Chondrocyte (in vitro differentiated cells): ENCODE measurements around the gene DAZAP1. TPM values are rescaled to one million over a fixed set of nuclear protein-coding genes. Genes with fewer than 3 reads are reported as not detected.

Experiments used
- DNase-seq: peaks from one replicate; pipeline ENCODE4 v3.0.0; 2021; ENCODE audit warnings: mixed read lengths, low spot score
- H3K27ac Mint-ChIP-seq: one replicate; pipeline ENCODE4 v1.8.0; 2021; ENCODE audit warnings: mild to moderate bottlenecking, moderate library complexity, mixed read lengths; ENCODE audit not compliant: unreplicated experiment
- H3K27me3 Mint-ChIP-seq: 2 replicates; pipeline ENCODE4 v1.8.0; 2021; ENCODE audit warnings: low read depth, mixed read lengths
- H3K36me3 Mint-ChIP-seq: 2 replicates; pipeline ENCODE4 v1.8.0; 2021; ENCODE audit warnings: low read depth, mixed read lengths
- H3K4me1 Mint-ChIP-seq: 2 replicates; pipeline ENCODE4 v1.8.0; 2021; ENCODE audit warnings: low read depth, mild to moderate bottlenecking, mixed read lengths
- H3K4me3 Mint-ChIP-seq: one replicate; pipeline ENCODE4 v1.8.0; 2021; ENCODE audit warnings: mild to moderate bottlenecking, moderate library complexity, mixed read lengths; ENCODE audit not compliant: unreplicated experiment
- H3K9me3 Mint-ChIP-seq: 2 replicates; pipeline ENCODE4 v1.8.0; 2021; ENCODE audit warnings: low read depth, mixed read lengths
- total RNA-seq: library from RNA; stranded (reverse); gene quantifications from 3 replicates; pipeline ENCODE4 v1.2.1, GENCODE V29; 2021
- TF ChIP-seq, protein P1 (sequence below): fragments of 200-600 bp; sonication (generic); IDR thresholded peaks from 2 replicates; pipeline ENCODE4 v1.5.0; 2021; ENCODE audit warnings: antibody characterized with exemption, mild to moderate bottlenecking, moderate library complexity

Gene DAZAP1
- total RNA-seq, 1 donor from 2014 or later, result 88.0 TPM

DNA sequence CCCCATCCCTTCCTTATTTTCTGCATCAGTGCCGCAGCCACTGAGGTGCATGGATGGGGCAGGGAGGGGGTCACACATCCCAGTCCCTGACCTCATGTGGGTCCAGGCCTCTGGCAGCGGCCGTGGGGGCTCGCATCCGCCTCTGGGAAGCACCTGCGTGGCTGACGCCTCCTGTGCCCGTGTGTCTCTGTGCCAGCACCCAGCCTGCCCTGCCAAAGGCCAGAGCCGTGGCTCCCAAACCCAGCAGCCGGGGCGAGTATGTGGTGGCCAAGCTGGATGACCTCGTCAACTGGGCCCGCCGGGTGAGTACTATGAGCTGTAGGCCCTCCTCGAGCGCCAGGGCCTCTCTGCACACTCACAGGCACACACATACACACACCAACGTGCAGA, 18.8 kb upstream of the DAZAP1 start:
- no peak overlapping the region for H3K27ac Mint-ChIP-seq
- H3K27me3 Mint-ChIP-seq, result no peaks in the 10 kb centered on the region
- DNase-seq, result no peak
- TF ChIP-seq, protein P1, sequence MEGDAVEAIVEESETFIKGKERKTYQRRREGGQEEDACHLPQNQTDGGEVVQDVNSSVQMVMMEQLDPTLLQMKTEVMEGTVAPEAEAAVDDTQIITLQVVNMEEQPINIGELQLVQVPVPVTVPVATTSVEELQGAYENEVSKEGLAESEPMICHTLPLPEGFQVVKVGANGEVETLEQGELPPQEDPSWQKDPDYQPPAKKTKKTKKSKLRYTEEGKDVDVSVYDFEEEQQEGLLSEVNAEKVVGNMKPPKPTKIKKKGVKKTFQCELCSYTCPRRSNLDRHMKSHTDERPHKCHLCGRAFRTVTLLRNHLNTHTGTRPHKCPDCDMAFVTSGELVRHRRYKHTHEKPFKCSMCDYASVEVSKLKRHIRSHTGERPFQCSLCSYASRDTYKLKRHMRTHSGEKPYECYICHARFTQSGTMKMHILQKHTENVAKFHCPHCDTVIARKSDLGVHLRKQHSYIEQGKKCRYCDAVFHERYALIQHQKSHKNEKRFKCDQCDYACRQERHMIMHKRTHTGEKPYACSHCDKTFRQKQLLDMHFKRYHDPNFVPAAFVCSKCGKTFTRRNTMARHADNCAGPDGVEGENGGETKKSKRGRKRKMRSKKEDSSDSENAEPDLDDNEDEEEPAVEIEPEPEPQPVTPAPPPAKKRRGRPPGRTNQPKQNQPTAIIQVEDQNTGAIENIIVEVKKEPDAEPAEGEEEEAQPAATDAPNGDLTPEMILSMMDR, result no peak
- peaks cover 12% of the 10 kb centered on the region for H3K36me3 Mint-ChIP-seq
- no peaks in the 10 kb centered on the region for H3K9me3 Mint-ChIP-seq
- H3K4me3 Mint-ChIP-seq, result no peak overlapping the region
- peaks cover 7% of the 10 kb centered on the region for H3K4me1 Mint-ChIP-seq

DNA sequence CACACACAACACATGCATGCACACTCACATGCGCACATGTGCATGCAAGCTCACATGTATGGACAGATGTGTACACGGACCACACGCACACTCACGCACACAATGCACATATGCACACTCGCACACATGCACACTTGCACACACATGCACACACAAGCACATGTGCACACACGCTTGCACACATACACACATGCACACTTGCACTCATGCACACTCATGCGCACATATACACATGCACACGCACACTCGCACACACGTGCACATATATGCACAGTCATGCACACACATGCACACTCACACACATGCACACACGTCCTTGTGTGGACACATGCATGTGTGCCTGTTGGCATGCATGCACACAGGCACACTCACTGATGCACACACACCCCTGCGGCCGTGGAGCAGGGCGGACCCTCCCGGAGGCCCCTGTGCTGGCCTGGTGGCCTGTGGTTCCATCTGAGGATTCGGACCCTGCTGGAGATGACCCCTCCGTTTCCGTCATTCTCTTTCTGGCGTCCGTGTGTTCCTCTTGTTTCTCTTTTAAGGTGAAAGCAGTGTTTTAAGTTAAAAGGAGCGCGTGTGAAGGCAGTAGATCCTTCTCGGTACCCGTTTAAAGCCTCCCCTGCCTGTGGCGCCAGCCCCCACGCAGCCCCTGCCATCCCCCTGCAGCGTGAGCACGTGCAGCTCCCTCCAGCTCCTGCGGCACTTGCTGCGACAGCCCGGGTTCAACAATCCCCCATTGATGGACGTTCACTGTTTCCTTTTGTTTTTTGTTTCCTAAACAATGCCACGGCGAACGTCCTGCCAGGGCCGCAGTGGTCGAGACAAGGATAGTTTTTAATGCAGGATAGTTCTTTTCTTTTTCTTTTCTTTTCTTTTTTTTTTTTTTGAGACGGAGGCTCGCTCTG, 18.1 kb upstream of the DAZAP1 start:
- DNase-seq, result no peak
- H3K4me3 Mint-ChIP-seq, result no peak overlapping the region

DNA sequence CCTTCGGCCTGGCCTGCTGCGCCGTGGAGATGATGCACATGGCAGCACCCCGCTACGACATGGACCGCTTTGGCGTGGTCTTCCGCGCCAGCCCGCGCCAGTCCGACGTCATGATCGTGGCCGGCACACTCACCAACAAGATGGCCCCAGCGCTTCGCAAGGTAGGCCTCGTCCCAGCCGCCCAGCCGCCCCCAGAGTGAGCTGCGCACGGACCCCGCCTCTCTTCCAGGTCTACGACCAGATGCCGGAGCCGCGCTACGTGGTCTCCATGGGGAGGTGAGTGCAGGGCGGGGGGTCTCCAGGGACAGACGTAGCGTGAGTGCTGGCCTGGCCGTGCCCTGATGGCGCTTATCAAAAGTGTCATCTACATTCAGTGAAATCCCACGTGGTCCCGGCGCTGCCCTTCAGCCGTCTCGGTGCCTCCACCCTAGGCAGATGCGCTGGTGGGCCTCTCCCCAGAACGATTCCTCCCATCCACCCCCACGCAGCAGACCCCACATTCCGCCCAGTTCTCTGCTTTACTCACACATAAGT, 16.4 kb upstream of the DAZAP1 start:
- H3K36me3 Mint-ChIP-seq, result peaks cover 12% of the 10 kb centered on the region
- H3K4me1 Mint-ChIP-seq, result no peaks in the 10 kb centered on the region
- TF ChIP-seq, protein P1, result no peak
- H3K27ac Mint-ChIP-seq, result no peak overlapping the region
- H3K4me3 Mint-ChIP-seq, result no peak overlapping the region
- DNase-seq, result no peak
- H3K27me3 Mint-ChIP-seq, result no peaks in the 10 kb centered on the region
- no peaks in the 10 kb centered on the region for H3K9me3 Mint-ChIP-seq

More for the DNA sequence above, 18.1 kb upstream of the DAZAP1 start:
- TF ChIP-seq, protein P1, result no peak
- H3K27ac Mint-ChIP-seq, result no peak overlapping the region
- no peaks in the 10 kb centered on the region for H3K27me3 Mint-ChIP-seq
- no peaks in the 10 kb centered on the region for H3K9me3 Mint-ChIP-seq
- peaks cover 7% of the 10 kb centered on the region for H3K4me1 Mint-ChIP-seq
- peaks cover 12% of the 10 kb centered on the region for H3K36me3 Mint-ChIP-seq

DNA sequence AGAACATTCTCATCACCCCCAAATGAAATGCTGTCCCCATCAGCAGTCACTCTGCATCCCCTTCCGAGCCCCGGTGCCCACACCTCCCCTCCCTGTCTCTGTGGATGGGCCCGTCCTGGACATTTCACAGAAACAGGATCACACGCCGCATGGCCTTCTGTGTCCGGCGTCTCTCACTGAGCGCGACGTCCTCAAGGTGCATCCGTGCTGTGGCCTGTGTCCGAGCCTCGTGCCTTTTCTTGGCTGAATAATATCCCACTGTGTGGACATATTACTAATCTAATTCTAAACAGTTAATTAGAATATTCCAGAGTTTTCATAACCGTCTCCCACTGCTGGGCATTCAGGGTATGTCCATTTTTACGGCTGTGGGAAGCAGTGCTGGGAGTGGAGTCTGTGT, 15.0 kb upstream of the DAZAP1 start:
- H3K27ac Mint-ChIP-seq, result no peak overlapping the region
- peaks cover 12% of the 10 kb centered on the region for H3K36me3 Mint-ChIP-seq
- no peaks in the 10 kb centered on the region for H3K4me1 Mint-ChIP-seq
- no peak for DNase-seq
- TF ChIP-seq, protein P1, result no peak
- H3K27me3 Mint-ChIP-seq, result no peaks in the 10 kb centered on the region
- no peak overlapping the region for H3K4me3 Mint-ChIP-seq
- H3K9me3 Mint-ChIP-seq, result no peaks in the 10 kb centered on the region

DNA sequence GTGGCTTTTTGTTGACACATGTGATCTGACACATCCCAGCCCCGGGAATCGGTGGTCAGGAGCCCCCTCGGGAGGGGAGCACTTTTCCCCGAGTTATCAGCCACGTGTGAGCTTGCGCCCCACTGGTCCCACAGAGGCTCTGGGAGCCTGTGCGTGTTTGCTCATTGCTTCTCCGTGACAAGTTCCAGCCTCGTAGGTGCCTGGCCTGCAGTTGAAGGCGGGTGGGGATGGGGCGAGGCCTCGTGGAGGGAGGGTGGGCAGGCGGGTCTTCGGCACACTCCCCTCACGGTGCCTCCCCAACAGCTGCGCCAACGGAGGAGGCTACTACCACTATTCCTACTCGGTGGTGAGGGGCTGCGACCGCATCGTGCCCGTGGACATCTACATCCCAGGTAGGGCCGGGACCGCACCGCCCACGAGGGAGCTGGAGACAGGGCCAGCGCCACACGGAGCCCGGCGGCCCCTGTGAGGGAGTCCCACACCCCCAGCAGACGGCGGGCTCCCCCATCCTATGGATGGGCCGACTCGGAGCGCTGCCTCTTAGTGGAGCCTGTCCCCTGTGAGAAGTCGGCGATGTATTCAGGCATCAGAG, 14.4 kb upstream of the DAZAP1 start:
- no peaks in the 10 kb centered on the region for H3K27me3 Mint-ChIP-seq
- DNase-seq, result no peak

More for the DNA sequence above, 14.4 kb upstream of the DAZAP1 start:
- TF ChIP-seq, protein P1, result no peak
- Mint-ChIP-seq H3K36me3 (peaks cover 12% of the 10 kb centered on the region), H3K4me1 (no peaks in the 10 kb centered on the region), H3K4me3 (no peak overlapping the region), H3K27ac (no peak overlapping the region), H3K9me3 (no peaks in the 10 kb centered on the region)
